Neural progenitor cell (in vitro differentiated cells): ENCODE results near the gene ERMP1. TPM values are rescaled to one million over a fixed set of nuclear protein-coding genes. Genes with fewer than 3 reads are reported as not detected.
"Not testable (repeated sequence)": the region's sequence is repeated elsewhere in the genome, so short reads cannot be mapped to it uniquely, and the experiment has no call there.

ENCODE experiments used
- DNase-seq: peaks from one replicate; pipeline ENCODE4 v3.0.0-alpha.2; 2016; ENCODE audit warnings: low spot score
- H2AFZ ChIP-seq: fragments of 200-600 bp; sonication (generic); replicated peaks from 2 replicates; pipeline ENCODE4 v1.6.1; 2016; ENCODE audit warnings: antibody characterized with exemption
- H3F3A ChIP-seq: fragments of 200-600 bp; sonication (generic); 2 replicates; pipeline ENCODE4 v1.6.1; 2016; ENCODE audit warnings: antibody characterized with exemption, low read depth
- H3K27ac ChIP-seq: fragments of 200-600 bp; sonication (generic); 2 replicates; pipeline ENCODE4 v1.5.1; 2016; ENCODE audit warnings: mild to moderate bottlenecking
- H3K27me3 ChIP-seq: fragments of 200-600 bp; sonication (generic); 2 replicates; pipeline ENCODE4 v1.6.1; 2016; ENCODE audit warnings: mild to moderate bottlenecking, moderate library complexity
- H3K36me3 ChIP-seq: fragments of 200-600 bp; sonication (generic); 2 replicates; pipeline ENCODE4 v1.5.1; 2016
- H3K4me1 ChIP-seq: fragments of 200-600 bp; sonication (generic); 2 replicates; pipeline ENCODE4 v1.6.1; 2016; ENCODE audit warnings: mixed run types
- H3K4me2 ChIP-seq: fragments of 200-600 bp; sonication (generic); 2 replicates; pipeline ENCODE4 v1.6.1; 2016
- H3K4me3 ChIP-seq: fragments of 200-600 bp; sonication (generic); 2 replicates; pipeline ENCODE4 v1.5.1; 2016
- H3K79me2 ChIP-seq: fragments of 200-600 bp; sonication (generic); 2 replicates; pipeline ENCODE4 v1.6.1; 2016; ENCODE audit warnings: low read depth
- H3K9ac ChIP-seq: fragments of 200-600 bp; sonication (generic); 2 replicates; pipeline ENCODE4 v1.6.1; 2016
- H3K9me3 ChIP-seq: fragments of 200-600 bp; sonication (generic); 2 replicates; pipeline ENCODE4 v1.5.1; 2016; ENCODE audit warnings: low read depth
- H4K20me1 ChIP-seq: fragments of 200-600 bp; sonication (generic); 2 replicates; pipeline ENCODE4 v1.6.1; 2016; ENCODE audit warnings: low read depth
- H3K27ac Mint-ChIP-seq: 3 replicates; pipeline ENCODE4 v1.8.0; 2021; ENCODE audit warnings: mixed read lengths
- H3K27me3 Mint-ChIP-seq: 2 replicates; pipeline ENCODE4 v1.8.0; 2022; ENCODE audit warnings: low read depth, mild to moderate bottlenecking, inconsistent platforms, moderate library complexity, mixed read lengths; ENCODE audit not compliant: insufficient read depth
- H3K36me3 Mint-ChIP-seq: 3 replicates; pipeline ENCODE4 v1.8.0; 2021; ENCODE audit warnings: mixed read lengths
- H3K4me1 Mint-ChIP-seq: 3 replicates; pipeline ENCODE4 v1.8.0; 2021; ENCODE audit warnings: mixed read lengths
- H3K4me3 Mint-ChIP-seq: 3 replicates; pipeline ENCODE4 v1.8.0; 2021; ENCODE audit warnings: mild to moderate bottlenecking, moderate library complexity, mixed read lengths
- H3K9me3 Mint-ChIP-seq: 3 replicates; pipeline ENCODE4 v1.8.0; 2020; ENCODE audit warnings: mixed read lengths
- CTCF ChIP-seq: fragments of 200-600 bp; sonication (generic); IDR thresholded peaks from 2 replicates; pipeline ENCODE4 v1.5.1; 2017; ENCODE audit warnings: antibody characterized with exemption, mild to moderate bottlenecking
- EZH2 ChIP-seq: fragments of 200-600 bp; sonication (generic); IDR thresholded peaks from 2 replicates; pipeline ENCODE4 v1.6.1; 2017; ENCODE audit warnings: antibody characterized with exemption, mild to moderate bottlenecking, moderate library complexity
- EZH2phosphoT487 ChIP-seq: fragments of 200-600 bp; sonication (generic); IDR thresholded peaks from 2 replicates; pipeline ENCODE4 v1.6.1; 2017; ENCODE audit warnings: antibody characterized with exemption
- total RNA-seq: library from RNA; depleted of rRNA; stranded (reverse); fragments of >200 nt; gene quantifications from 2 replicates; pipeline ENCODE4 v1.2.3, GENCODE V29; 2015; ENCODE audit warnings: low replicate concordance

ERMP1 gene
- total RNA-seq, result 19.8 and 25.5 TPM in 2 replicates

- no peaks in the 10 kb centered on the region for H3K9me3 ChIP-seq
- H3F3A ChIP-seq, result peaks cover 7% of the 10 kb centered on the region
- no peaks in the 10 kb centered on the region for H3K79me2 ChIP-seq
- H3K9ac ChIP-seq, result no peak within 1 kb of the TSS
- Mint-ChIP-seq H3K27me3 (peaks cover 4% of the 10 kb centered on the region), H3K9me3 (no peaks in the 10 kb centered on the region), H3K27ac (peak within 1 kb of the TSS; percentile 85), H3K4me1 (peaks cover 10% of the 10 kb centered on the region), H3K4me3 (peak within 1 kb of the TSS; percentile 91), H3K36me3 (no peaks in the 10 kb centered on the region)
- TF ChIP-seq EZH2 (no peak), CTCF (peak; percentile 92)
- H3K4me3 ChIP-seq, result peak within 1 kb of the TSS; percentile 65
- H3K4me2 ChIP-seq, result peak within 1 kb of the TSS; percentile 93
- H3K27ac ChIP-seq, result no peak within 1 kb of the TSS
- H4K20me1 ChIP-seq, result no peaks in the 10 kb centered on the region
- H2AFZ ChIP-seq, result peak within 1 kb of the TSS; percentile 92
- H3K36me3 ChIP-seq, result no peaks in the 10 kb centered on the region
- peaks cover 11% of the 10 kb centered on the region for H3K4me1 ChIP-seq
- DNase-seq, result peak; percentile 89
- H3K27me3 ChIP-seq, result peaks cover 9% of the 10 kb centered on the region
Measured at GRCh38 chr9:5832538-5833529, at the start of gene ERMP1. TSS of gene ERMP1 (minus strand) at chr9:5833117. CDS start at chr9:5833027, 90 bp downstream.

GRCh38 chr9:5882244-5883012, 49.5 kb upstream of the ERMP1 start:
- H3K9me3 Mint-ChIP-seq, H3K79me2 ChIP-seq, H3K36me3 ChIP-seq, H3K4me3 Mint-ChIP-seq, H3K27me3 Mint-ChIP-seq, H3K27me3 ChIP-seq, H3K9me3 ChIP-seq, H3K27ac Mint-ChIP-seq, H2AFZ ChIP-seq, DNase-seq, H4K20me1 ChIP-seq, H3K36me3 Mint-ChIP-seq, H3K4me1 Mint-ChIP-seq, H3K4me3 ChIP-seq, H3K9ac ChIP-seq, H3K4me2 ChIP-seq, H3K4me1 ChIP-seq, H3K27ac ChIP-seq, H3F3A ChIP-seq: not testable (repeated sequence)

GRCh38 chr9:5879419-5880181, 46.7 kb upstream of the ERMP1 start:
- Histone ChIP-seq H3K79me2 (no peaks in the 10 kb centered on the region), H4K20me1 (no peaks in the 10 kb centered on the region), H3K9ac (no peak overlapping the region), H3K27me3 (no peaks in the 10 kb centered on the region), H3K4me2 (no peak overlapping the region), H3K4me1 (no peaks in the 10 kb centered on the region), H3K36me3 (no peaks in the 10 kb centered on the region), H3F3A (no peaks in the 10 kb centered on the region), H3K27ac (no peak overlapping the region), H2AFZ (no peak overlapping the region), H3K9me3 (no peaks in the 10 kb centered on the region), H3K4me3 (no peak overlapping the region)
- H3K9me3 Mint-ChIP-seq, result no peaks in the 10 kb centered on the region
- peak; percentile 8 for DNase-seq
- no peak overlapping the region for H3K4me3 Mint-ChIP-seq
- H3K27ac Mint-ChIP-seq, result no peak overlapping the region
- TF ChIP-seq CTCF, result no peak
- no peak for TF ChIP-seq EZH2
- TF ChIP-seq EZH2phosphoT487, result no peak
- H3K4me1 Mint-ChIP-seq, result no peaks in the 10 kb centered on the region
- no peaks in the 10 kb centered on the region for H3K36me3 Mint-ChIP-seq
- peaks cover 2% of the 10 kb centered on the region for H3K27me3 Mint-ChIP-seq
